Measurements from ENCODE around the gene IGDCC3. TPM values are rescaled to one million over a fixed set of nuclear protein-coding genes. Genes with fewer than 3 reads are reported as not detected.

The IGDCC3 gene
- total and polyA plus RNA-seq, 3 donors from 2014 or later = 5.8 to 6.5 (median 6.5) TPM

- intact Hi-C loops (cut with DNase I; ENCODE audit: low total_unique reads) = loop anchor here (10.0 kb wide), 1 partner anchor 863 kb away; no protein-coding TSS in a partner anchor
- no peak for TF ChIP-seq CTCF (IDR thresholded peaks at IDR 0.05)
- no peak for TF ChIP-seq POLR2A (IDR thresholded peaks at IDR 0.05)
- Histone ChIP-seq H3K27ac (no peak overlapping the region), H3K9me3 (no peaks in the 10 kb centered on the region), H3K4me3 (no peak overlapping the region), H3K27me3 (no peaks in the 10 kb centered on the region), H3K36me3 (ENCODE audit: low read depth, missing control alignments) (no peaks in the 10 kb centered on the region), H3K4me1 (peaks cover 3% of the 10 kb centered on the region)
- 92 to 97% methylated on average over 6 of the region's 7 CpGs for WGBS, 2 donors
- no peak for DNase-seq
Measured at GRCh38 chr15:65331811-65332210, 46.0 kb downstream of the IGDCC3 start.

- H3K9me3 ChIP-seq = no peaks in the 10 kb centered on the region
- H3K4me1 ChIP-seq = peaks cover 6% of the 10 kb centered on the region
- WGBS, 2 donors = 91 to 93% methylated on average over 22 of the region's 22 CpGs
- intact Hi-C loops (cut with DNase I; ENCODE audit: low total_unique reads) = loop anchor here (10.0 kb wide), 1 partner anchor 864 kb away; no protein-coding TSS in a partner anchor
- DNase-seq = no peak
- no peak overlapping the region for H3K4me3 ChIP-seq
- H3K27me3 ChIP-seq = no peaks in the 10 kb centered on the region
- TF ChIP-seq POLR2A (IDR thresholded peaks at IDR 0.05) (no peak), CTCF (IDR thresholded peaks at IDR 0.05) (no peak)
- H3K36me3 ChIP-seq (ENCODE audit: low read depth, missing control alignments) = no peaks in the 10 kb centered on the region
- no peak overlapping the region for H3K27ac ChIP-seq
Measured at GRCh38 chr15:65330934-65331645, 46.7 kb downstream of the IGDCC3 start.

- H3K4me3 ChIP-seq = no peak overlapping the region
- peaks cover 6% of the 10 kb centered on the region for H3K4me1 ChIP-seq
- intact Hi-C loops (cut with DNase I; ENCODE audit: low total_unique reads) = loop anchor here (10.0 kb wide), 1 partner anchor 865 kb away; no protein-coding TSS in a partner anchor
- no peak for TF ChIP-seq CTCF (IDR thresholded peaks at IDR 0.05)
- no peak for TF ChIP-seq POLR2A (IDR thresholded peaks at IDR 0.05)
- no peaks in the 10 kb centered on the region for H3K9me3 ChIP-seq
- 72 to 94% methylated on average over 3 to 18 of the region's 18 CpGs for WGBS, 2 donors
- no peaks in the 10 kb centered on the region for H3K36me3 ChIP-seq (ENCODE audit: low read depth, missing control alignments)
- H3K27me3 ChIP-seq = no peaks in the 10 kb centered on the region
- no peak overlapping the region for H3K27ac ChIP-seq
- no peak for DNase-seq
Measured at GRCh38 chr15:65329984-65330735, 47.6 kb downstream of the IGDCC3 start.

- Histone ChIP-seq H3K4me3 (no peak overlapping the region), H3K4me1 (peaks cover 6% of the 10 kb centered on the region), H3K27me3 (no peaks in the 10 kb centered on the region), H3K9me3 (no peaks in the 10 kb centered on the region), H3K27ac (no peak overlapping the region), H3K36me3 (ENCODE audit: low read depth, missing control alignments) (no peaks in the 10 kb centered on the region)
- TF ChIP-seq POLR2A (IDR thresholded peaks at IDR 0.05) (no peak), CTCF (IDR thresholded peaks at IDR 0.05) (no peak)
- intact Hi-C loops (cut with DNase I; ENCODE audit: low total_unique reads) = no loop called here
- WGBS, 2 donors = 94 to 95% methylated on average over 20 to 21 of the region's 21 CpGs
- no peak for DNase-seq
Measured at GRCh38 chr15:65329288-65329983, 48.4 kb downstream of the IGDCC3 start.

Data from testis (tissue), 3 donors.